Progenitor cell of endocrine pancreas (in vitro differentiated cells): Measurements from ENCODE around the gene POU2F3. TPM values are rescaled to one million over a fixed set of nuclear protein-coding genes. Genes with fewer than 3 reads are reported as not detected.

Experiments
- DNase-seq: peaks from one replicate; pipeline ENCODE4 v3.0.0; 2021; ENCODE audit warnings: low spot score; ENCODE audit not compliant: unreplicated experiment
- H3K27ac Mint-ChIP-seq: 2 replicates; pipeline ENCODE4 v1.8.0; 2021; ENCODE audit warnings: mild to moderate bottlenecking, moderate library complexity, mixed read lengths
- H3K27me3 Mint-ChIP-seq: 2 replicates; pipeline ENCODE4 v1.8.0; 2021; ENCODE audit warnings: mixed read lengths
- H3K36me3 Mint-ChIP-seq: 2 replicates; pipeline ENCODE4 v1.8.0; 2022; ENCODE audit warnings: mixed read lengths; ENCODE audit not compliant: insufficient read depth
- H3K4me1 Mint-ChIP-seq: 2 replicates; pipeline ENCODE4 v1.8.0; 2021; ENCODE audit warnings: low read depth, mixed read lengths
- H3K4me3 Mint-ChIP-seq: 2 replicates; pipeline ENCODE4 v1.8.0; 2021; ENCODE audit warnings: low read depth, mild to moderate bottlenecking, moderate library complexity, mixed read lengths
- H3K9me3 Mint-ChIP-seq: 2 replicates; pipeline ENCODE4 v1.8.0; 2021; ENCODE audit warnings: low read depth, mixed read lengths
- total RNA-seq: library from RNA; stranded (reverse); gene quantifications from 2 replicates; pipeline ENCODE4 v1.2.1, GENCODE V29; 2021
- TF ChIP-seq, protein P1 (sequence below): fragments of 200-600 bp; sonication (generic); IDR thresholded peaks from one replicate; pipeline ENCODE4 v1.5.0; 2021; ENCODE audit warnings: antibody characterized with exemption, mild to moderate bottlenecking; ENCODE audit not compliant: unreplicated experiment

POU2F3 gene
- total RNA-seq, 1 donor from 2014 or later: not detected

GRCh38 chr11:120235024-120235628, 4.8 kb upstream of the POU2F3 start:
- TF ChIP-seq, protein P1, sequence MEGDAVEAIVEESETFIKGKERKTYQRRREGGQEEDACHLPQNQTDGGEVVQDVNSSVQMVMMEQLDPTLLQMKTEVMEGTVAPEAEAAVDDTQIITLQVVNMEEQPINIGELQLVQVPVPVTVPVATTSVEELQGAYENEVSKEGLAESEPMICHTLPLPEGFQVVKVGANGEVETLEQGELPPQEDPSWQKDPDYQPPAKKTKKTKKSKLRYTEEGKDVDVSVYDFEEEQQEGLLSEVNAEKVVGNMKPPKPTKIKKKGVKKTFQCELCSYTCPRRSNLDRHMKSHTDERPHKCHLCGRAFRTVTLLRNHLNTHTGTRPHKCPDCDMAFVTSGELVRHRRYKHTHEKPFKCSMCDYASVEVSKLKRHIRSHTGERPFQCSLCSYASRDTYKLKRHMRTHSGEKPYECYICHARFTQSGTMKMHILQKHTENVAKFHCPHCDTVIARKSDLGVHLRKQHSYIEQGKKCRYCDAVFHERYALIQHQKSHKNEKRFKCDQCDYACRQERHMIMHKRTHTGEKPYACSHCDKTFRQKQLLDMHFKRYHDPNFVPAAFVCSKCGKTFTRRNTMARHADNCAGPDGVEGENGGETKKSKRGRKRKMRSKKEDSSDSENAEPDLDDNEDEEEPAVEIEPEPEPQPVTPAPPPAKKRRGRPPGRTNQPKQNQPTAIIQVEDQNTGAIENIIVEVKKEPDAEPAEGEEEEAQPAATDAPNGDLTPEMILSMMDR: peak; percentile 91
- Mint-ChIP-seq H3K36me3 (no peaks in the 10 kb centered on the region), H3K27ac (no peak overlapping the region), H3K27me3 (peaks cover 76% of the 10 kb centered on the region), H3K4me1 (no peaks in the 10 kb centered on the region), H3K4me3 (no peak overlapping the region), H3K9me3 (no peaks in the 10 kb centered on the region)
- peak; percentile 77 for DNase-seq

DNA sequence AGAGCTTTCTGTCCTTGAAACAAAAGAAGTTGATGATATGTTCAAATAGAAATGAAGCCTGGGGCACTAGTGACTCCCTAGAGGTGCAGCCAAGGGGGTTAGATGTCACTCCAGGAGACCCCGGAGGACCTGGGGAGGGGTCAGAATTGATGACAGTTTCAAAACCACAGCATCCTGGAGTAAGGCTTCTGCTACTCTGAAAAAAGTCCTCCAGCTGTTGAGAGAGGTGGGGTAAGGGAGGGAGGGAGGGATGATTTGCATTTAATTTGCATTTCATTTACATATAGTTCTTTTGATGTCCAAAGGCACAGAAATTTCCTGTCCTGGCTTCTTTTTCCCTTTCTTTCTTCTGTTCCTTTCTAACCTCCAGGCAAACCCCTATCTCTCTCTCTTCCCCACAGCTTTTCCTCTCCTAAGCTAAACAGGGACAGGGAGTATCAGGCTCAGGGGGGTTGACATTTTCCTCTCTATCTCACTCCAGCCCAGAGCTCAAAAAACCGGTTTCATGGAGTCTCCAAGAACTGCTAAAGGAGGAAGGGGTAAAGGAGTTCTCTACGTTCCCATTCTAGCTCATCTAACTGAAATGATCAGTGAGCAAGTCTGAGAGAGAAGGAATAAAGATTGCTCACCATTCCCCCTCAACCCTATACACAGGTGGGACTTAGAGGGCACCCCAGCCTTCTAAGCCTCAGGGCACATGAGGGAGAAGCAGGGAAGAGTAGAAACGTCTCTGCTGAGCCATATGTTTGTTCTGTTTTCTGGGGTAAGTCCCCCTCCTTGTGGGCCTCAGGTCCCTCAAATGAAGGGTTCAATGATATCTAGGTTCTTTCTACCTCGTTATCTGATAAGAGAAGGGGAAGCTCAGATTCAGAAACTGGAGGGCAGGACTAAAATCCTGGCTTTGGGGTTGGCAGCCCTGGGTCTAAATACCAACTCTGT, 3.5 kb upstream of the POU2F3 start:
- Mint-ChIP-seq H3K27ac (no peak overlapping the region), H3K4me3 (no peak overlapping the region), H3K9me3 (no peaks in the 10 kb centered on the region), H3K36me3 (no peaks in the 10 kb centered on the region), H3K4me1 (peaks cover 5% of the 10 kb centered on the region), H3K27me3 (peaks cover 82% of the 10 kb centered on the region)
- TF ChIP-seq, protein P1: no peak
- DNase-seq: no peak

DNA sequence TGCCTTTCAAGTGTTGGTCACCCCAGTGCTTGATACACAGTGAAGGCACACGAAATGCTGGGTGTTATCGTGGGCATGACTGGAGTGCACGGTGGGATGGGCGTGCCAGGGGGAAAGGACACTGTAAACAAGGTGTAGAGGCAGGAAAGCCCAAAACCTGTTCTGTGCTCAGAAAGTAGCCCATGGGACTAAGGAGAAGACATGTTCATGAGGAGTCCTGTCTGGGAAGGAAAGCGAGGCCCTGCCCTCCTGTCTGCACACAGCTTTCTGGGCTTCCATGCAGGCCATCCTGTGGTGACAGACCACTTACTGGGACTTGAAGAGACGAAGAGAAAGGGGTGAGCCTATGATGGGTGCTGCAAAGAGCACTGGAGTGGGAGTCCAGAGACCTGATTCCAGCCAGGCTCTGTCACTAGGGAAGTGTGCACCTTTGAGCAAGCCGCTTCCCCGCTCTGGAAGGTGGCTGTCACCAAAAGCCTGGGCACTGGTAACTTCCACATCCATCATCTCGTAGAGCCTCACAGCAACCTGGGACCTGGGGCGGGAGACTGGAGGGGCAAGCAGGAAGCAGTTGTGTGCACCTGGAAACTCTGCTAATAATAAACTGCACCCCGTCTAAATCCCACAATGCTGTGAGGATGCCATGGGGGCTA, 846 bp upstream of the POU2F3 start:
- H3K4me3 Mint-ChIP-seq: peak overlapping the region; percentile 31
- peaks cover 87% of the 10 kb centered on the region for H3K27me3 Mint-ChIP-seq
- H3K36me3 Mint-ChIP-seq: no peaks in the 10 kb centered on the region
- TF ChIP-seq, protein P1: no peak
- H3K27ac Mint-ChIP-seq: no peak overlapping the region
- no peak for DNase-seq
- peaks cover 5% of the 10 kb centered on the region for H3K4me1 Mint-ChIP-seq
- no peaks in the 10 kb centered on the region for H3K9me3 Mint-ChIP-seq

DNA sequence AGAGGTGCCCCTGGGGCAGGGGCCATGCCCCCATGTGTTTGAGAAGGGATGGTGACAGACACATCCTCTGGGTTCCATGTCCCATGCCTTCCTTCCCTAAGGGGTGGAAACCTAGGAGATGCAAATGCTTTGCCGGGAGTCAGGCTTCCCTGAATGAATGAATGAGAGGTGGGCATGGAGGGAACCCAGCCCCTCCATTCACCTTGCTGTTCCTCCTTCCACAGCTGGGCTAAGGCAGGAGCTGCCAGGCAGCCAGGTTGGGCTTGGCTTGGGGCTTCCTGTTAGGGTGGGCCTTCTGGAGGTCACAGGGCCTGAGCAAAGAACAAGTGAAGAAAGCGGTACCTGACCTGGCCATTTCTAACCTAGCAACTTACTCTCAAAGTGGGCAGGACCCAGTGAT, 926 bp downstream of the POU2F3 start:
- Mint-ChIP-seq H3K27ac (no peak overlapping the region), H3K36me3 (no peaks in the 10 kb centered on the region), H3K4me3 (peak overlapping the region; percentile 35), H3K4me1 (peaks cover 5% of the 10 kb centered on the region), H3K9me3 (no peaks in the 10 kb centered on the region), H3K27me3 (peaks cover 88% of the 10 kb centered on the region)
- no peak for DNase-seq
- TF ChIP-seq, protein P1: no peak

GRCh38 chr11:120241277-120241676, 1.3 kb downstream of the POU2F3 start:
- Mint-ChIP-seq H3K4me1 (peaks cover 5% of the 10 kb centered on the region), H3K9me3 (no peaks in the 10 kb centered on the region), H3K27me3 (peaks cover 88% of the 10 kb centered on the region), H3K27ac (no peak overlapping the region), H3K36me3 (no peaks in the 10 kb centered on the region), H3K4me3 (no peak overlapping the region)
- TF ChIP-seq, protein P1: no peak
- no peak for DNase-seq
